ENCODE data around the gene TTLL1.

- TF ChIP-seq POLR2A (IDR thresholded peaks at IDR 0.05) (no peak), CTCF (IDR thresholded peaks at IDR 0.05) (no peak)
Observed at GRCh38 chr22:43131773-43132501, 42.7 kb upstream of the TTLL1 start.

Measured in Peyer's patch (tissue), 4 donors.